Inflammatory macrophage treated with lipopolysaccharide for 4 hours (primary cell): Measurements from ENCODE around the gene TTI1.

Experiments used
- DNase-seq: peaks from one replicate; pipeline ENCODE4 v3.0.0-alpha.2; 2020

TTI1 gene

DNA sequence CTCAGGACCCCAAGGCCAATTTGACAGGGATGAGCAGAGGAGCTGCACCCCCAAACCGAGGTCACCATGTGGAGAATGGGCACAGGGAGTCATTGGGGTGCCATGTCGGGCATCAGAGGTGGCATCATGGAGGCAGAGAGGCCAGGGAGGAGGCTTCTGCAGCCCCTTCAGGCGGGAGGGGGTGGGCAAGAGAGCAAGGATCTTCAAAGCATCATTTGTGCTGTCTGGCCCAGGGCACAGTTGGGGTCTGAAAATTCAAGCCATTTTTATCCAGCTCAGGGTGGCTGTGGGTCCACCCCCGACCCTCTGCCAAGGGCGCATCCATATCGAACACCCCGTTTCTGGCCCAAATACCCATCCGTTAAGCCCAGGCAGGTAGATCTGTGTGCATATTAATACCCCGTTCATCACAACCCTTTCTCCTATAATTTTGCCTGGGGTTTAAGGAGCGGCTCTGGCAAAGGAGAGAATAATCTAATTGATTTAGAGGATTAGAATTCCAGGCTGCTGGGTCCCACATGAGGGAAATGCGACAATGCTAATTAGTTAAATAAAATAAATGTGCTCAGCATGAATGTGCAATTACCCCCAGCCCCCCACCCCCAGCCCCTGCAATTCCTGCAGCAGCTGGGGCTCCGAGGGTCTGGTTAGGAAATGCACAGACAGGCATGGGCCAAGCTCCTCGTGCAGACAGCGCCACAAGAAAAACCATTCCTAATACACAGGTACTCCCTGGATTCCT, 98.5 kb downstream of the TTI1 start:
- DNase-seq: no peak

DNA sequence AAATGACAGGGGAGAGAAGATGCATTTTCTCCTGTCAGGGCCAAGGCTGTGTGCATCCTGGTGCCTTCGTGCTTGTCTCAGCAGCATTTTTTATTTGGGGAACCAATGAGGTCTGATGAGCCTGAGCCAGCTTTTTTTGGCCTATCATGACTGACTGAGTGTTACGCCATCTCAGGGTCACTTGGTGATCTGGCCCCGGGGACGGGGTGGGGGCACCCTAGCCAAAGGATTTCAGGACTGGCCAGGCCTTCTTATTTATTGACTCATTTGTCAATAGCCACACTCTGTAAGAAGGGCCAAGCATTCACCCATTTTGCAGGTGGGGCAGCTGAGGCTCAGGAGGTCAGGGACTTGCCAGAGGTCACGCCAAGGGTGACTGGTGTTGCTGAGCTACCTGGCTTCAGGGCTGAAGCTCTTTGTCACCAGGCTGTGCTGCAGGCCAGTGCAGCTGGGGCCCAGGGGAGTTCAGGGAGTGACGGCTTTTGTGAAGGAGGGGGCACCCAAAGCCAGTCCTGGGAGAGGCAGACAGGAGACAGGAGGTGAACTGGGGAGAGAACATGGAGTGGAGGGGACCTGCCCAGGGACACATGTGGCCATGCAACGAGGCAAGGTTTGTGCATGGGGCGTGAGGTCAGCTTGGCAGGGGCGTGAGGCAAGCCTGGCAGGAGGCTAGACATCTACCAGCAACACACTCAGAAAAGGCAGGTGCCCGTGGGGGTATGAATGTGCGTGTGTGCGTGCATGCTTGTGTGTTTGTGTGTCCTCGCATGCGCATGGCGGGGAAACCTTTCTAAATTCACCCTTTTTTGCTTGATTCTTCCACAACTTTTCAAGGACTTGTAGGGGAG, 99.2 kb downstream of the TTI1 start:
- DNase-seq: peak; percentile 15
